Neural cell (in vitro differentiated cells): ENCODE measurements around the gene AATK.

Experiments
- CTCF ChIP-seq: fragments of 450-650 bp; IDR thresholded peaks from 2 replicates; pipeline ENCODE4 v1.5.1; 2014; ENCODE audit warnings: antibody characterized with exemption, mild to moderate bottlenecking, moderate library complexity; ENCODE audit not compliant: poor library complexity, severe bottlenecking
- EZH2 ChIP-seq: fragments of 200-600, 300-800 bp; shearing (Covaris generic), sonication (generic); IDR thresholded peaks from 2 replicates; pipeline ENCODE4 v1.6.1; 2014; ENCODE audit warnings: antibody characterized with exemption, low read length, borderline replicate concordance, mild to moderate bottlenecking; ENCODE audit not compliant: insufficient read depth, poor library complexity, severe bottlenecking

DNA sequence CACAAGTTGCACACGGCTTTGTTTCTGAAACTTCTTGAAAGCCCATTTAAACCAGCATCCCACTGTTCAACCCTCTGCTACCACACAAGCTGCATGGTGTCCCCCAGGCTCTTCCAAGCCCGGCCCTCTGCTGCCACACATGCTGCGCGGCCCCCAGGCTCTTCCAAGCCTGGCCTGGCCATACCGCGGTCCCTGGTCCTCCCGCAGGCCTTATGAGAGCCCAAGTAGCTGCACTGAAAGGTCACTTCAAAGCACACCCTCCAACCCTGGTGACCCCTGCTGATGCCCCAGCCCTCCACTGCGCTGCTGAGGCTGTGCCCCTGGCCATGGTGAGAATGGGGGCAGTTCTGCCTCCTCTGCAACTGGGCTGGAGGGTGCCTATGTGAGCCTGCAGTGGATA lies 26.6 kb downstream of the AATK start:
- TF ChIP-seq CTCF (no peak), EZH2 (no peak)
